Uterus (tissue), 4 donors: Measurements from ENCODE around the gene STRBP. TPM values are rescaled to one million over a fixed set of nuclear protein-coding genes. Genes with fewer than 3 reads are reported as not detected.

Source experiments
- DNase-seq, 2 donors: peaks; one replicate each; pipeline ENCODE4 v3.0.0-alpha.2; 2019 to 2020
- H3K27ac ChIP-seq, 2 donors: fragments of 200-600 bp; sonication (generic); 1 replicate in 1 of 2; 2 replicates in 1 of 2; pipeline ENCODE4 v1.5.1; 2016 to 2018
- H3K27me3 ChIP-seq, 2 donors: fragments of 200-600 bp; sonication (generic); one replicate each; pipeline ENCODE4 v1.5.1; 2018 to 2019; ENCODE audit warnings: control low read depth in 1 of 2
- H3K36me3 ChIP-seq, 2 donors: fragments of 200-600 bp; sonication (generic); one replicate each; pipeline ENCODE4 v1.5.1; 2019; ENCODE audit warnings: control low read depth in 1 of 2
- H3K4me1 ChIP-seq, 2 donors: fragments of 200-600 bp; sonication (generic); one replicate each; pipeline ENCODE4 v1.5.1; 2018 to 2019; ENCODE audit warnings: control low read depth in 1 of 2
- H3K4me3 ChIP-seq, 2 donors: fragments of 200-600 bp; sonication (generic); 1 replicate in 1 of 2; 2 replicates in 1 of 2; pipeline ENCODE4 v1.5.1; 2018 to 2019; ENCODE audit warnings: mild to moderate bottlenecking in 1 of 2
- H3K9me3 ChIP-seq, 2 donors: fragments of 200-600 bp; sonication (generic); one replicate each; pipeline ENCODE4 v1.5.1; 2019; ENCODE audit warnings: control low read depth in 1 of 2
- POLR2A ChIP-seq, 2 donors: fragments of 450-650 bp; IDR thresholded peaks; one replicate each; pipeline ENCODE4 v1.6.1; 2016; ENCODE audit warnings: antibody characterized with exemption in 2 of 2, mild to moderate bottlenecking in 1 of 2, moderate library complexity in 1 of 2
- intact Hi-C: fragments of 100-400 bp; cut with DNase I; formaldehyde crosslinking; loops from one replicate; pipeline ENCODE4 v1.15.1; 2023; ENCODE audit warnings: low total_unique reads
- total RNA-seq, 4 donors: library from RNA; depleted of rRNA in 3 of 4; stranded (reverse); fragments of >200 nt in 3 of 4; gene quantifications; one replicate each; pipeline versions ENCODE4 v1.1.0 to v1.2.4, GENCODE V29; 2014 to 2023
- TF ChIP-seq, protein P1 (sequence below), 4 experiments: fragments of 200-600 bp in 2 of 4; fragments of 450-650 bp in 2 of 4; sonication (generic) in 2 of 4; IDR thresholded peaks; one replicate each; pipeline ENCODE4 v1.5.1; 2016 to 2019; ENCODE audit warnings: antibody characterized with exemption in 4 of 4, mild to moderate bottlenecking in 2 of 4, moderate library complexity in 1 of 4
- donor health status: DM: yes; HTN: yes; CAD: no.

Gene STRBP
- 10 to 100 TPM in 3 of 4 donors, 1 to 10 TPM in 1; 3.3 to 28.2 (median 16.3) TPM for total RNA-seq

- Histone ChIP-seq H3K9me3 (no peaks in the 10 kb centered on the region), H3K27ac (peak within 1 kb of the TSS; percentile 17 to 28), H3K4me3 (peak within 1 kb of the TSS; percentile 53 to 61), H3K4me1 (no peaks in the 10 kb centered on the region), H3K27me3 (no peaks in the 10 kb centered on the region), H3K36me3 (no peaks in the 10 kb centered on the region)
- TF ChIP-seq, protein P1, sequence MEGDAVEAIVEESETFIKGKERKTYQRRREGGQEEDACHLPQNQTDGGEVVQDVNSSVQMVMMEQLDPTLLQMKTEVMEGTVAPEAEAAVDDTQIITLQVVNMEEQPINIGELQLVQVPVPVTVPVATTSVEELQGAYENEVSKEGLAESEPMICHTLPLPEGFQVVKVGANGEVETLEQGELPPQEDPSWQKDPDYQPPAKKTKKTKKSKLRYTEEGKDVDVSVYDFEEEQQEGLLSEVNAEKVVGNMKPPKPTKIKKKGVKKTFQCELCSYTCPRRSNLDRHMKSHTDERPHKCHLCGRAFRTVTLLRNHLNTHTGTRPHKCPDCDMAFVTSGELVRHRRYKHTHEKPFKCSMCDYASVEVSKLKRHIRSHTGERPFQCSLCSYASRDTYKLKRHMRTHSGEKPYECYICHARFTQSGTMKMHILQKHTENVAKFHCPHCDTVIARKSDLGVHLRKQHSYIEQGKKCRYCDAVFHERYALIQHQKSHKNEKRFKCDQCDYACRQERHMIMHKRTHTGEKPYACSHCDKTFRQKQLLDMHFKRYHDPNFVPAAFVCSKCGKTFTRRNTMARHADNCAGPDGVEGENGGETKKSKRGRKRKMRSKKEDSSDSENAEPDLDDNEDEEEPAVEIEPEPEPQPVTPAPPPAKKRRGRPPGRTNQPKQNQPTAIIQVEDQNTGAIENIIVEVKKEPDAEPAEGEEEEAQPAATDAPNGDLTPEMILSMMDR (IDR thresholded peaks at IDR 0.05): peak in 1 of 4 experiments; percentile 35
- peak in 1 of 2 donors; percentile 44 for TF ChIP-seq POLR2A (IDR thresholded peaks at IDR 0.05)
- intact Hi-C loops: no loop called here
- peak; percentile 79 to 87 for DNase-seq
Observed at GRCh38 chr9:123268465-123269259, at the start of gene STRBP. STRBP (minus strand) TSS chr9:123268586; CDS start chr9:123184134, 84,452 bp downstream.

GRCh38 chr9:123316053-123316718 lies 47.8 kb upstream of the STRBP start:
- Histone ChIP-seq H3K4me3 (no peak overlapping the region), H3K36me3 (no peaks in the 10 kb centered on the region), H3K9me3 (no peaks in the 10 kb centered on the region), H3K4me1 (no peaks in the 10 kb centered on the region), H3K27me3 (no peaks in the 10 kb centered on the region), H3K27ac (no peak overlapping the region)
- intact Hi-C loops: no loop called here
- no peak for DNase-seq
- TF ChIP-seq, protein P1 (IDR thresholded peaks at IDR 0.05): no peak
- TF ChIP-seq POLR2A (IDR thresholded peaks at IDR 0.05): no peak

GRCh38 chr9:123315635-123316034 lies 47.2 kb upstream of the STRBP start:
- Histone ChIP-seq H3K36me3 (no peaks in the 10 kb centered on the region), H3K27me3 (no peaks in the 10 kb centered on the region), H3K4me3 (no peak overlapping the region), H3K9me3 (no peaks in the 10 kb centered on the region), H3K4me1 (no peaks in the 10 kb centered on the region), H3K27ac (no peak overlapping the region)
- no peak for TF ChIP-seq POLR2A (IDR thresholded peaks at IDR 0.05)
- TF ChIP-seq, protein P1 (IDR thresholded peaks at IDR 0.05): no peak
- intact Hi-C loops: no loop called here
- DNase-seq: no peak

DNA sequence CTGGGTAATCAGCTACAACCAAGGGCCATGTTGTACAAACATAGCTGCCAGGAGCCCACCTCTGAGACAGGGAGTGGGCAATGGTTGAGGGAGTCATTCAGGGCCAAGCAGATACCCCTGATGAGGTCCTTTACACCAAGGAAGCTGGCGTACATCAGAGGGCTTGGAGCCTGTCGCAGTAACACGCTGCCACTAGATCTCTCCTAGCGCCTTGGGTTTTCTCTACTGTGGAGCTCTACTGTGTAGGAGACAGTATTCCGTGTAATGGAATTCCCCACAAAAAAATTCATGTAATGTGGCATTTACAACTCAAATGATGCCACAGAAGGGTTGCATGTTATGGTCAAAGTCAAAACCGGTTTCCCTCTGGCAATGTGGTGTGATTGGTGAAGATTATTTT lies 46.2 kb upstream of the STRBP start:
- H3K27ac ChIP-seq: no peak overlapping the region
- intact Hi-C loops: no loop called here
- no peak overlapping the region for H3K4me3 ChIP-seq

More for the DNA sequence above, 46.2 kb upstream of the STRBP start:
- TF ChIP-seq, protein P1 (IDR thresholded peaks at IDR 0.05): no peak
- no peak for TF ChIP-seq POLR2A (IDR thresholded peaks at IDR 0.05)
- no peaks in the 10 kb centered on the region for H3K27me3 ChIP-seq
- no peak for DNase-seq
- H3K9me3 ChIP-seq: no peaks in the 10 kb centered on the region
- H3K36me3 ChIP-seq: no peaks in the 10 kb centered on the region
- H3K4me1 ChIP-seq: no peaks in the 10 kb centered on the region
